ENCODE data around the gene CD72. TPM values are rescaled to one million over a fixed set of nuclear protein-coding genes. Genes with fewer than 3 reads are reported as not detected.

The CD72 gene
- total RNA-seq, 1 experiment from 2014 or later: 0.95 TPM

DNA sequence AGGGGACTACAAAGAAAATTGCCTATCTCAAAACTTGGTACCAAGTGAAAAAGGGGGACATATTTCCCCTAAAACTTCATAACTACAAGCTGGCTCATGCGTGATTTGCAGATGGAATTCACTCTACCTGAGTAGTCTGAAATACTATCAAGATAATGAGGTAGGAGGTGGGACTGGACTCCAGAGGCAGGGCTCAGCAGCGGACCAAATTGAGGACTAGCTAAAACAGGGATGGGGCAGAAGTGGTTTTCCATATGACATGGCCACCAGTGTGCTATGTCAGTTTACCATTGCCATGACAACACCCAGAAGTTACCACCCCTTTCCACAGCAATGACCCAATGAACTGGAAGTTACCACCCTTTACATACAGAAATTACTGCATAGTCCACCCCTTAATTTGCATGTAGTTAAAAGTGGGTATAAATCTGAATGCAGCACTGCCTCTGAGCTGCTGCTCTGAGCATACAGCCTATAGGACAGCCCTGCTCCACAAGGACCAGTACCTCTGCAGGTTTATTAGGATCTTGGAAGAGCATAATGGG lies 43.6 kb downstream of the CD72 start:
- no peaks in the 10 kb centered on the region for H3K4me1 ChIP-seq
- DNase-seq: no peak
- Mint-ChIP-seq H3K4me1 (ENCODE audit: low read depth, unreplicated experiment) (peaks cover 5% of the 10 kb centered on the region), H3K36me3 (ENCODE audit: insufficient read depth, unreplicated experiment) (peaks cover 1% of the 10 kb centered on the region), H3K4me3 (ENCODE audit: unreplicated experiment) (no peak overlapping the region), H3K27ac (ENCODE audit: unreplicated experiment) (no peak overlapping the region), H3K9me3 (ENCODE audit: unreplicated experiment) (peaks cover 7% of the 10 kb centered on the region), H3K27me3 (ENCODE audit: insufficient read depth, unreplicated experiment) (no peaks in the 10 kb centered on the region)
- TF ChIP-seq, protein P1, sequence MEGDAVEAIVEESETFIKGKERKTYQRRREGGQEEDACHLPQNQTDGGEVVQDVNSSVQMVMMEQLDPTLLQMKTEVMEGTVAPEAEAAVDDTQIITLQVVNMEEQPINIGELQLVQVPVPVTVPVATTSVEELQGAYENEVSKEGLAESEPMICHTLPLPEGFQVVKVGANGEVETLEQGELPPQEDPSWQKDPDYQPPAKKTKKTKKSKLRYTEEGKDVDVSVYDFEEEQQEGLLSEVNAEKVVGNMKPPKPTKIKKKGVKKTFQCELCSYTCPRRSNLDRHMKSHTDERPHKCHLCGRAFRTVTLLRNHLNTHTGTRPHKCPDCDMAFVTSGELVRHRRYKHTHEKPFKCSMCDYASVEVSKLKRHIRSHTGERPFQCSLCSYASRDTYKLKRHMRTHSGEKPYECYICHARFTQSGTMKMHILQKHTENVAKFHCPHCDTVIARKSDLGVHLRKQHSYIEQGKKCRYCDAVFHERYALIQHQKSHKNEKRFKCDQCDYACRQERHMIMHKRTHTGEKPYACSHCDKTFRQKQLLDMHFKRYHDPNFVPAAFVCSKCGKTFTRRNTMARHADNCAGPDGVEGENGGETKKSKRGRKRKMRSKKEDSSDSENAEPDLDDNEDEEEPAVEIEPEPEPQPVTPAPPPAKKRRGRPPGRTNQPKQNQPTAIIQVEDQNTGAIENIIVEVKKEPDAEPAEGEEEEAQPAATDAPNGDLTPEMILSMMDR (IDR thresholded peaks at IDR 0.05; ENCODE audit: insufficient read depth in 1 of 2, low read depth in 1 of 2, low read length in 1 of 2, severe bottlenecking in 1 of 2, unreplicated experiment in 1 of 2): no peak
- ChIA-PET POLR2A (no interaction called here), CTCF (no interaction called here)
- H3K27me3 ChIP-seq (replicated peaks; ENCODE audit: control insufficient read depth, insufficient read depth, low read length): no peaks in the 10 kb centered on the region
- H3K9me3 ChIP-seq: peaks cover 3% of the 10 kb centered on the region; the same call in 1 of the 2 replicates
- BruUV-seq (replicated peaks): no TSS peak
- no peak overlapping the region for H3K4me3 ChIP-seq (ENCODE audit: low read depth, low read length)
- intact Hi-C loops (cut with micrococcal nuclease; ENCODE audit: unreplicated experiment): no loop called here
- H3K36me3 ChIP-seq (ENCODE audit: control insufficient read depth, insufficient read depth, low read length): no peaks in the 10 kb centered on the region

DNA sequence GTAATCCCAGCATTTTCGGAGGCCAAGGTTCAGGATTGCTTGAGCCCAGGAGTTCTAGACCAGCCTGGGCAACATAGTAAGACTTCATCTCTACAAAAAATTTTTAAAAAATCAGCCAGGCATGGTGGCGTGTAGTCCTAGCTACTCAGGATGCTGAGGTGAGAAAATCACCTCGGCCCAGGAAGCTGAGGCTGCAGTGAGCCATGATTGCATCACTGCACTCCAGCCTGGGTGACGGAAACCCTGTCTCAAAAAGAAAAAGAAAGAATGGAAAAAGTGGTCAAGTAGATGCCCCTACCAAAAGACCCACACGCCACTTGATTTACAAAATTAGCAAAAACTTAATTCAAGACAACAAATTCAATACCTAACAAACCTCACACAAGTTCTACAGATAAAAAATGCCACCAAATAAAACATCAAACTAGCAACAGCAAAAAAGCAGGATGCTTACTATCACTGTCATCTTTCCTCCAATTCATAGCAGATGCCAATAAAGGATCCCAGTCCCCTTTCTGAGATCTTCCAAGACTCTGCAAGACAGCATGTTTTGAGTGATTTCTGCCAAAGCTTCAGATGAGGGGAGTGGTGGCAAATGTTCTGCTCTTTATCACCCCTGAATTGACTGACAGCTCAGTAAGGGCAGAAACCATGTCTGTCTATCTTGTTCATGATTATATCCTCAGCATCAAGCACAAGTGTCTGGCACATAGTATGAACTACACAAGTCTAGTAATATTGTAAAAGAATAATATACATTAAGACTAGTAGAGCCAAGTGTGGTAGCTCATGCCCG lies 47.3 kb downstream of the CD72 start:
- Mint-ChIP-seq H3K36me3 (ENCODE audit: insufficient read depth, unreplicated experiment) (no peaks in the 10 kb centered on the region), H3K9me3 (ENCODE audit: unreplicated experiment) (no peaks in the 10 kb centered on the region), H3K4me1 (ENCODE audit: low read depth, unreplicated experiment) (peaks cover 9% of the 10 kb centered on the region), H3K27me3 (ENCODE audit: insufficient read depth, unreplicated experiment) (no peaks in the 10 kb centered on the region), H3K27ac (ENCODE audit: unreplicated experiment) (no peak overlapping the region), H3K4me3 (ENCODE audit: unreplicated experiment) (no peak overlapping the region)
- Histone ChIP-seq H3K9me3 (no peaks in the 10 kb centered on the region), H3K27me3 (replicated peaks; ENCODE audit: control insufficient read depth, insufficient read depth, low read length) (no peaks in the 10 kb centered on the region), H3K4me3 (ENCODE audit: low read depth, low read length) (no peak overlapping the region), H3K4me1 (no peaks in the 10 kb centered on the region), H3K36me3 (ENCODE audit: control insufficient read depth, insufficient read depth, low read length) (no peaks in the 10 kb centered on the region)
- ChIA-PET CTCF (interaction anchor here (0.7 kb wide), 1 partner anchor 17 kb away, joined by 6 read pairs; no protein-coding TSS in a partner anchor), POLR2A (no interaction called here)
- no peak for DNase-seq
- no TSS peak for BruUV-seq (replicated peaks)
- TF ChIP-seq, protein P1 (IDR thresholded peaks at IDR 0.05; ENCODE audit: insufficient read depth in 1 of 2, low read depth in 1 of 2, low read length in 1 of 2, severe bottlenecking in 1 of 2, unreplicated experiment in 1 of 2): no peak
- intact Hi-C loops (cut with micrococcal nuclease; ENCODE audit: unreplicated experiment): no loop called here

DNA sequence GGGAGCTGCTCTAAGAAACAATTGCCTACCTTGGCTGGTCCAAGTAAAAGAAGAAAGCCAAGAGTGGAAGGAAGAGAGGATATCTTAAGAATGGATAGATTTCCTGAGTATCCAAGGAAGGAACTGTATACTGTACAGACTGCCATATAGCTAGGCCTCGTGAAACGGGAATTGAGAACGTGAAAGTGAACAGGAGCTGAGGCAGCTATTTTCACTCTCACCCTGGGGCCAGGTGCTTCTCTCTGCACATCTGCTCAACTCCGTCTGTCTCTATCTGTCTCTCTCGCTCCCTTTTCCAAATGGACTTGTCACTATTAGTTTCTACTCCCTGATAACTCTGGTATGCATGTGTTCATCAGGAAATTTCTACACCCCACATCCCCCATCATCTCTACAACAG lies 49.0 kb downstream of the CD72 start:
- no TSS peak for BruUV-seq (replicated peaks)
- H3K9me3 ChIP-seq: no peaks in the 10 kb centered on the region
- ChIA-PET POLR2A (no interaction called here), CTCF (no interaction called here)
- Mint-ChIP-seq H3K4me1 (ENCODE audit: low read depth, unreplicated experiment) (peaks cover 9% of the 10 kb centered on the region), H3K27me3 (ENCODE audit: insufficient read depth, unreplicated experiment) (no peaks in the 10 kb centered on the region), H3K9me3 (ENCODE audit: unreplicated experiment) (no peaks in the 10 kb centered on the region), H3K4me3 (ENCODE audit: unreplicated experiment) (no peak overlapping the region), H3K36me3 (ENCODE audit: insufficient read depth, unreplicated experiment) (no peaks in the 10 kb centered on the region), H3K27ac (ENCODE audit: unreplicated experiment) (peak overlapping the region; percentile 43)
- no peaks in the 10 kb centered on the region for H3K4me1 ChIP-seq
- no peak for DNase-seq
- no peaks in the 10 kb centered on the region for H3K36me3 ChIP-seq (ENCODE audit: control insufficient read depth, insufficient read depth, low read length)
- TF ChIP-seq, protein P1 (IDR thresholded peaks at IDR 0.05; ENCODE audit: insufficient read depth in 1 of 2, low read depth in 1 of 2, low read length in 1 of 2, severe bottlenecking in 1 of 2, unreplicated experiment in 1 of 2): no peak
- intact Hi-C loops (cut with micrococcal nuclease; ENCODE audit: unreplicated experiment): no loop called here
- H3K27me3 ChIP-seq (replicated peaks; ENCODE audit: control insufficient read depth, insufficient read depth, low read length): no peaks in the 10 kb centered on the region
- H3K4me3 ChIP-seq (ENCODE audit: low read depth, low read length): no peak overlapping the region

Measured in Caco-2 (cell line).